ENCODE measurements around the gene TENT5C.

The TENT5C gene

GRCh38 chr1:117613249-117613968, 7.6 kb downstream of the TENT5C start:
- no peak for DNase-seq (ENCODE audit: low read depth in 3 of 3)

DNA sequence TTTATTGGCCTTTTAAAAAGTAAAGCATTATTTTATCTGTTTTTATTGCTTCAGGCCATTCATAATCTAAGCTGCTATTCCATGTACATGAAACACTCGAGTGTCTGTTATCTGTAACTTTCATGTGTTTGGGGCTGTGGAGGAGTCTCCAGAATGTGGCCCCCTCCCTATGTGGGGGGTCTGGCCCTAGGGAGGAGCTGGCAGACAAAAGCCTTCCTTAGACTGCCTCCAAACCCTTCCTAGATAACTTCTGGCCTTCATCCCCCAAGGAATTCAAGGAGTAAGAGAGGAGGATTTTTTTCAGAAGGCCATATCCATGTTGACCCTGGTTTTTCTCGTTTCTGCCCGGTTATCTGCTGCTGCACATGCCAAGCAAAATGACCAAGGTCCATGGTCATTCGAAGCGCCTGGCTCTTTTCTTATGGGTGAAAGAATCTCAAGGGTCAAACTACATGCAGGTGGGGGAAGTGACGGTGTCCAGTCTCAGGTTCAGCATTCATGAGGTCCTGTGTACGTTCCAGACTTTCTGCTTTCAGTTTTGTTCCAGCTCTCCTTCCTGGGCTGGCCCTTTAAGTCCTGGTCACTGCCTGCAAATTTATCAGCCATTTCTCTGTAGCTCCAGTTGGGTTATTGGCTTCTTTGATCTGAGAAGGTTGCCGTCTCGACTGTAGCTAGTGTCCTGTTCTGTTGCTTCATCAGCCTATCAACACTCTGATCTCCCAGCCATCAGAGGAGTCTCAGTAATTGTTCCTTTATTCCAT, 8.3 kb downstream of the TENT5C start:
- no peak for DNase-seq (ENCODE audit: low read depth in 3 of 3)

GRCh38 chr1:117615474-117615873, 9.6 kb downstream of the TENT5C start:
- DNase-seq (ENCODE audit: low read depth in 3 of 3) = no peak

DNA sequence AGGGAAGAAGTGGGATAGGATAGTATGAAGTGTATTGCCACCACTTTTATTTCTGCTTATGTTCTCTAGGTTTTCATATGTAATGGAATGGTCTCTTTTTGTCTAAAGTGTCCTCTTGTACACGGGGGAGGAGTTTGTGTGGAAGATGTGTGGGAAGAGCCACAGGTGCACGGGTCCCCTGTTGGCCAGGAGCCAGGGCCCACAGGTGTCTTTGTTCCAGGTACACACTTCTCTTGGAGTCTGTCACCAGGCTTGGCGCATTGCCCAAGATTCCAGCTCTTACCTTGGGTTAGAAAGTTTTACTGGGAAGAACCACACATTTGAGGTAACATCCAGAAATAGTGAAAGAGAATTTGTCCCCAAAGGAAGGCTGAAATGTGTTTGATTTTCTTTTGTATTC, 10.5 kb downstream of the TENT5C start:
- DNase-seq (ENCODE audit: low read depth in 3 of 3) = no peak

- DNase-seq (ENCODE audit: low read depth in 3 of 3) = no peak
These were observed 11.1 kb downstream of the TENT5C start for GRCh38 chr1:117616967-117617366.

GRCh38 chr1:117618450-117619122, 12.7 kb downstream of the TENT5C start:
- no peak for DNase-seq (ENCODE audit: low read depth in 3 of 3)

GRCh38 chr1:117620440-117620839, 14.6 kb downstream of the TENT5C start:
- no peak for DNase-seq (ENCODE audit: low read depth in 3 of 3)

GRCh38 chr1:117621316-117621715, 15.5 kb downstream of the TENT5C start:
- DNase-seq (ENCODE audit: low read depth in 3 of 3) = no peak

- no peak for DNase-seq (ENCODE audit: low read depth in 3 of 3)
These were observed 16.9 kb downstream of the TENT5C start for GRCh38 chr1:117622726-117623125.

- DNase-seq (ENCODE audit: low read depth in 3 of 3) = no peak
These were observed 17.3 kb downstream of the TENT5C start for GRCh38 chr1:117623141-117623540.

DNA sequence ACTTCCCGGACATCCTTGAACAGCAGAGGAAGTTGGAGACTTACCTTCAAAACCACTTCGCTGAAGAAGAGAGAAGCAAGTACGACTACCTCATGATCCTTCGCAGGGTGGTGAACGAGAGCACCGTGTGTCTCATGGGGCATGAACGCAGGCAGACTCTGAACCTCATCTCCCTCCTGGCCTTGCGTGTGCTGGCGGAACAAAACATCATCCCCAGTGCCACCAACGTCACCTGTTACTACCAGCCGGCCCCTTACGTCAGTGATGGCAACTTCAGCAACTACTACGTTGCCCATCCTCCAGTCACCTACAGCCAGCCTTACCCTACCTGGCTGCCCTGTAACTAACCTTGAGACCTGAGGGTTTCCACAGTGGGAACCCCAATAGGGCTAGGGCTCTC, 17.9 kb downstream of the TENT5C start:
- DNase-seq (ENCODE audit: low read depth in 3 of 3) = no peak

DNA sequence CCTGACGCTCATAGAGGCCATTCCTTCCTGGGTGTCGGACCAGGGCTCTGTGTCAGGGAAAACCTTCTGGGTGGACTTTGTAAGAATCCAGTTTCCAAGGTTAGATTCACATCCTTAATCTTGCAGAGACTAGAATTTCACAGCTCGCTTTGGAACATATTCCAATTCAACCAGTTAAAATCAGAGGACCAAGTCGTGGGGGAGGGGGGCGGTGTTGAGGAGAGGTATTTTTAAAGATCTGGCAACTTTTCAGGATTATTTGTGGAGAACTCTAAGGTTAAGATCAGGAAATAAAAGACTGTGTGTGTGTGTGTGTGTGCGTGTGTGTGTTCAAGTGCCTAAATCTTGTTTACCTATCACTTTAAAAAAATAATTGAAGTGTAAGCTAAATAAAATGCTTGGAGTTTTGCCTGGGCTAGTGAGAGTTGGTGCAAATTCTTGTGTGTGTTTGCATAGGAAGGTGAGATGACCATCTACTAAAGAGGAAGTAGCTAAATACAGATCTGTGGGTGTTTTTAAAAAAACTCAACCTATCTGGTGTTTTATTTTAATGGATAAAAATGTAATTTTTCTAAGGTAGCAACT, 21.8 kb downstream of the TENT5C start:
- no peak for DNase-seq (ENCODE audit: low read depth in 3 of 3)

GRCh38 chr1:117628343-117628742, 22.5 kb downstream of the TENT5C start:
- no peak for DNase-seq (ENCODE audit: low read depth in 3 of 3)

DNA sequence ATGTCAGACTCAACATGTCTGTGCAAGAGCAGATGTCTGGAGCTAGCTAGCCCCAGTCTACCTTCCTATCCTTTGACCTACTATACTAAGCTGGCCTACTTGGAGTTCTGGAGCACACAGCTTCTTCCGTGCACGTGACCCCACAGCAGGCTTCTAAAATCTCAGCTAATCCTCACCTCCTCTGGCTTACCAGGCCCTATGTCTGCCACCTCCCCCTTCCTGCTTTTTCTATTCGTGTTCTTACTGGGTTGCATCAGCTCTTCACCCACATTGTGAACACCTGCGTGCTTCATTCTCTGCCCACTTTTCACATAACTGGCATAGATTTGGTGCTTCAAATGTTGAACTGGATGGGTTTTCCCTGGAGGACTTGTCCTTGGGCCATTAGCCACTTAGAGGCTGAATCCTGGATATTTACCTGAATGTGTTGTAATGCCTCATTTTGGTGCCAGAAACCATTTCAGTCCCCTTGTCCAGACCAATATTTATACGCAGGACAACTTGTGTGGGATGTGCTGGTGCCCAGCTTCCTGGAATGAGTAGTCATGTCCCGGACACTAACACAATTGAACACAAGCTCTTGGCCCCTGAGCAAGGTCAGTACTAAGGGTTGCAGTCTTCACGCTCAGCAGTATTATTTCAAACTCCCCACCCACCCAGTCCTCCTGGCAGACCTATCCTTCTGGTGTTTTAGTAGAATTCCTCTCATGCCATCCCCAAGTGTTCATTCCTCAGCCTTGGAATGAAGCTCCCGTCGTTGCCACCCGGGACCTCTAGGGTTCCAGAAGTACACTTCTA, 24.0 kb downstream of the TENT5C start:
- DNase-seq (ENCODE audit: low read depth in 3 of 3) = no peak

- DNase-seq (ENCODE audit: low read depth in 3 of 3) = no peak
These were observed 24.7 kb downstream of the TENT5C start for GRCh38 chr1:117630423-117630998.

GRCh38 chr1:117631359-117632160, 25.7 kb downstream of the TENT5C start:
- DNase-seq (ENCODE audit: low read depth in 3 of 3) = no peak

- no peak for DNase-seq (ENCODE audit: low read depth in 3 of 3)
These were observed 26.6 kb downstream of the TENT5C start for GRCh38 chr1:117632269-117633067.

- DNase-seq (ENCODE audit: low read depth in 3 of 3) = no peak
These were observed 27.2 kb downstream of the TENT5C start for GRCh38 chr1:117633068-117633345.

- no peak for DNase-seq (ENCODE audit: low read depth in 3 of 3)
These were observed 27.6 kb downstream of the TENT5C start for GRCh38 chr1:117633423-117633822.

DNA sequence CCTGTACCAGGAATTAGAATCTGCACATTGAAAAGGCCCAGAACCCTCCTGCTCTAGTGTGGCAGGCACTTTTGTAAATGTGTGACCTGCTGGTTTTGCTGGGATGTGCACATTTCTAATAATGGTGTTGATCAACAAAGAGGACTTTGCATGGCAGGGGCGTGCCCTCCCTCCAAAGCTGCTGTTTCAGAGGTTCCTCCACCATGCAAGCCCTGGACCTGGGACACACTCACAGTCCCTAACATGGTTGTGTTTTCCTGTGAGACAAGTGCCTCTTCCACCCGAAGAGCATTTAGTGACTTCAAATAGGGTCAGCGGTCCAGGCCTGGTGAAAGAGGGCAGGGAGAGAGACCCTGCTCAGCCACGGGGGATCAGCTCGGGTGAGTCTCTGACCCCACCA, 28.1 kb downstream of the TENT5C start:
- no peak for DNase-seq (ENCODE audit: low read depth in 3 of 3)

Measured in stimulated activated CD4-positive, alpha-beta T cell treated with anti-CD3 and anti-CD28 coated beads, TNF-alpha, amount 100 ng/mL, for 4 hours (primary cell).